Erythroblast (primary cell): ENCODE measurements around the gene ZNF609.

Experiments
- GATA1 ChIP-seq: IDR thresholded peaks from 2 replicates; pipeline ENCODE4 v1.6.1; 2011; ENCODE audit warnings: low read depth, mild to moderate bottlenecking, control low read depth, low read length, moderate library complexity
- POLR2A ChIP-seq: IDR thresholded peaks from 2 replicates; pipeline ENCODE4 v1.6.1; 2011; ENCODE audit warnings: mild to moderate bottlenecking, low read length

GRCh38 chr15:64687172-64687571 is 226.8 kb downstream of the ZNF609 start:
- no peak for TF ChIP-seq POLR2A
- no peak for TF ChIP-seq GATA1
